HL-60 (cell line): Measurements from ENCODE around the gene TOR1AIP2.

Source experiments
- GABPA ChIP-seq: IDR thresholded peaks from 2 replicates; pipeline ENCODE4 v1.6.1; 2012; ENCODE audit warnings: low read depth
- POLR2AphosphoS5 ChIP-seq: IDR thresholded peaks from 2 replicates; pipeline ENCODE4 v1.6.1; 2012; ENCODE audit warnings: low read depth
- TF ChIP-seq, protein P1 (sequence below): IDR thresholded peaks from one replicate; pipeline ENCODE4 v1.5.1; 2011; ENCODE audit warnings: low read length, control low read depth, inconsistent platforms; ENCODE audit not compliant: insufficient read depth
- TF ChIP-seq, protein P2 (sequence below): IDR thresholded peaks from 2 replicates; pipeline ENCODE4 v1.6.1; 2012; ENCODE audit warnings: low read depth; ENCODE audit not compliant: insufficient replicate concordance

DNA sequence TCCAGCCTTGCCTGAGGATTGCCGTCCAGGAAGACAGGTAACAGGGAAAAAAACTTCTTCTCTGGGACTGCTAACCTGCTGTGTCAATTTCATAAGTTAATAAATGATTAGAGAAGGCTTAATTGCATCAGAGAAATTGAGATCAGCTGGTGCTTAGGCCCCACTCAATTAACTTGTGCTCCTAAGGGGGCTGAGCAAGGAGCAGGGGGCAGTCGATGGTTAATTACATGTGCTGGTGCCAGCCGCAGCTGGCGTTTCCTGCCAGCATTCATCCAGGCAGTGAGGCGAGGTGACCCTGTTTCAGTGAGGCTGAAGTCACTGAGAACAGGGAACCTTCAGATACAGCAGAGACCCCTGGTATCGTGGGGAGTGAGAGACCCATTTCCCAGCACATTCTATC is 74.5 kb downstream of the TOR1AIP2 start:
- no peak for TF ChIP-seq POLR2AphosphoS5
- TF ChIP-seq, protein P1, sequence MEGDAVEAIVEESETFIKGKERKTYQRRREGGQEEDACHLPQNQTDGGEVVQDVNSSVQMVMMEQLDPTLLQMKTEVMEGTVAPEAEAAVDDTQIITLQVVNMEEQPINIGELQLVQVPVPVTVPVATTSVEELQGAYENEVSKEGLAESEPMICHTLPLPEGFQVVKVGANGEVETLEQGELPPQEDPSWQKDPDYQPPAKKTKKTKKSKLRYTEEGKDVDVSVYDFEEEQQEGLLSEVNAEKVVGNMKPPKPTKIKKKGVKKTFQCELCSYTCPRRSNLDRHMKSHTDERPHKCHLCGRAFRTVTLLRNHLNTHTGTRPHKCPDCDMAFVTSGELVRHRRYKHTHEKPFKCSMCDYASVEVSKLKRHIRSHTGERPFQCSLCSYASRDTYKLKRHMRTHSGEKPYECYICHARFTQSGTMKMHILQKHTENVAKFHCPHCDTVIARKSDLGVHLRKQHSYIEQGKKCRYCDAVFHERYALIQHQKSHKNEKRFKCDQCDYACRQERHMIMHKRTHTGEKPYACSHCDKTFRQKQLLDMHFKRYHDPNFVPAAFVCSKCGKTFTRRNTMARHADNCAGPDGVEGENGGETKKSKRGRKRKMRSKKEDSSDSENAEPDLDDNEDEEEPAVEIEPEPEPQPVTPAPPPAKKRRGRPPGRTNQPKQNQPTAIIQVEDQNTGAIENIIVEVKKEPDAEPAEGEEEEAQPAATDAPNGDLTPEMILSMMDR = no peak
- no peak for TF ChIP-seq GABPA
- TF ChIP-seq, protein P2, sequence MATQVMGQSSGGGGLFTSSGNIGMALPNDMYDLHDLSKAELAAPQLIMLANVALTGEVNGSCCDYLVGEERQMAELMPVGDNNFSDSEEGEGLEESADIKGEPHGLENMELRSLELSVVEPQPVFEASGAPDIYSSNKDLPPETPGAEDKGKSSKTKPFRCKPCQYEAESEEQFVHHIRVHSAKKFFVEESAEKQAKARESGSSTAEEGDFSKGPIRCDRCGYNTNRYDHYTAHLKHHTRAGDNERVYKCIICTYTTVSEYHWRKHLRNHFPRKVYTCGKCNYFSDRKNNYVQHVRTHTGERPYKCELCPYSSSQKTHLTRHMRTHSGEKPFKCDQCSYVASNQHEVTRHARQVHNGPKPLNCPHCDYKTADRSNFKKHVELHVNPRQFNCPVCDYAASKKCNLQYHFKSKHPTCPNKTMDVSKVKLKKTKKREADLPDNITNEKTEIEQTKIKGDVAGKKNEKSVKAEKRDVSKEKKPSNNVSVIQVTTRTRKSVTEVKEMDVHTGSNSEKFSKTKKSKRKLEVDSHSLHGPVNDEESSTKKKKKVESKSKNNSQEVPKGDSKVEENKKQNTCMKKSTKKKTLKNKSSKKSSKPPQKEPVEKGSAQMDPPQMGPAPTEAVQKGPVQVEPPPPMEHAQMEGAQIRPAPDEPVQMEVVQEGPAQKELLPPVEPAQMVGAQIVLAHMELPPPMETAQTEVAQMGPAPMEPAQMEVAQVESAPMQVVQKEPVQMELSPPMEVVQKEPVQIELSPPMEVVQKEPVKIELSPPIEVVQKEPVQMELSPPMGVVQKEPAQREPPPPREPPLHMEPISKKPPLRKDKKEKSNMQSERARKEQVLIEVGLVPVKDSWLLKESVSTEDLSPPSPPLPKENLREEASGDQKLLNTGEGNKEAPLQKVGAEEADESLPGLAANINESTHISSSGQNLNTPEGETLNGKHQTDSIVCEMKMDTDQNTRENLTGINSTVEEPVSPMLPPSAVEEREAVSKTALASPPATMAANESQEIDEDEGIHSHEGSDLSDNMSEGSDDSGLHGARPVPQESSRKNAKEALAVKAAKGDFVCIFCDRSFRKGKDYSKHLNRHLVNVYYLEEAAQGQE = no peak
